ENCODE data around the gene ELK4. TPM values are rescaled to one million over a fixed set of nuclear protein-coding genes. Genes with fewer than 3 reads are reported as not detected.

The ELK4 gene
- total and polyA plus RNA-seq, 2 of the 8 experiments (the other 6 are each of a cell fraction or from before 2014, with no cell fraction given): 2.9 to 26.3 TPM

- no peak overlapping the region for H2BK20ac ChIP-seq (ENCODE audit: low read length)
- no peak overlapping the region for H2BK120ac ChIP-seq (replicated peaks; ENCODE audit: low read depth, low read length)
- 0 out of 2 replicates have a peak, but pooled peaks cover 2% of the 10 kb centered on the region for H3K23me2 ChIP-seq (ENCODE audit: low read depth, low read length)
- no peak for FAIRE-seq
- no peaks in the 10 kb centered on the region for H3K79me1 ChIP-seq (ENCODE audit: low read depth, low read length)
- H3K4ac ChIP-seq (replicated peaks; ENCODE audit: insufficient read length, low read depth, low read length): no peak overlapping the region
- no peak overlapping the region for H3K18ac ChIP-seq (ENCODE audit: extremely low read depth, low read length)
- no peak overlapping the region for H2AFZ ChIP-seq (ENCODE audit: low read length)
- no peak overlapping the region for H3K9ac ChIP-seq (replicated peaks in 1 of 4; ENCODE audit: extremely low read depth in 1 of 4, low read depth in 3 of 4, low read length in 3 of 4)
- no peaks in the 10 kb centered on the region for H4K20me1 ChIP-seq (replicated peaks in 1 of 2; ENCODE audit: control insufficient read depth in 1 of 2, insufficient read depth in 2 of 2, low read length in 2 of 2)
- peaks cover 0 to 16% (median 4%) of the 10 kb centered on the region in 4 experiments; a peak in 5 of 7 replicates for H3K4me1 ChIP-seq (replicated peaks in 1 of 4; ENCODE audit: control insufficient read depth in 3 of 4, insufficient read depth in 4 of 4, low read length in 3 of 4)
- H3K79me2 ChIP-seq (ENCODE audit: control insufficient read depth in 1 of 2, insufficient read depth in 2 of 2, low read length in 2 of 2): no peaks in the 10 kb centered on the region
- no peak overlapping the region for H3K4me2 ChIP-seq (ENCODE audit: insufficient read depth in 1 of 2, low read depth in 2 of 2, low read length in 2 of 2)
- H3K27me3 ChIP-seq (replicated peaks in 1 of 4; ENCODE audit: control insufficient read depth in 3 of 4, extremely low read depth in 1 of 4, insufficient read depth in 3 of 4, low read length in 3 of 4): peaks cover 3 to 12% (median 10%) of the 10 kb centered on the region in 4 experiments; a peak in 6 of 7 replicates
- DNase-seq (ENCODE audit: low read depth in 1 of 2, low spot score in 2 of 2): no peak
- H4K91ac ChIP-seq (replicated peaks; ENCODE audit: insufficient read length, low read length): no peak overlapping the region
- no peak overlapping the region for H4K5ac ChIP-seq (ENCODE audit: insufficient read length, low read depth, low read length)
- TF ChIP-seq CTCF (IDR thresholded peaks at IDR 0.05; ENCODE audit: control extremely low read depth in 1 of 3, insufficient read depth in 1 of 3, low read depth in 1 of 3, low read length in 3 of 3): peak; percentile 9 to 16 (median 12); a peak in 2 of 4 replicates
- TF ChIP-seq CTBP2 (IDR thresholded peaks at IDR 0.05; ENCODE audit: borderline replicate concordance, insufficient read depth, insufficient read length, low read length): no peak
- TF ChIP-seq RAD21 (IDR thresholded peaks at IDR 0.05 in 1 of 2, conservative IDR thresholded peaks at IDR 0.05 in 1 of 2; ENCODE audit: low read depth in 2 of 2, low read length in 2 of 2): peak in 1 of 2 experiments; percentile 25; a peak in 1 of 4 replicates
- no peak overlapping the region for H2BK12ac ChIP-seq (ENCODE audit: low read depth, low read length)
- no peak overlapping the region for H3K4me3 ChIP-seq (ENCODE audit: extremely low read depth in 1 of 4, insufficient read depth in 2 of 4, low read depth in 3 of 4, low read length in 4 of 4)
- no peak overlapping the region for H3K23ac ChIP-seq (ENCODE audit: insufficient read length)
- H2AK5ac ChIP-seq (ENCODE audit: low read depth, low read length): no peak overlapping the region
- CTCF ChIA-PET (ENCODE audit: partially characterized antibody): interaction anchor here (1.1 to 2.9 kb wide), 12 partner anchors 8 to 97 kb away, joined by 3 to 25 read pairs (median 4); no protein-coding TSS in a partner anchor
- no peak overlapping the region for H3K27ac ChIP-seq (ENCODE audit: low read depth, low read length)
- H3K9me3 ChIP-seq (ENCODE audit: insufficient read depth in 2 of 2, low read depth in 1 of 2, low read length in 1 of 2): no peaks in the 10 kb centered on the region
- POLR2A ChIA-PET (ENCODE audit: partially characterized antibody): interaction anchor here (0.6 kb wide), 1 partner anchor 122 kb away, joined by 3 read pairs; no protein-coding TSS in a partner anchor
- no peak overlapping the region for H2BK15ac ChIP-seq (ENCODE audit: low read length)
- 70% methylated on average over 1 of the region's 1 CpG; no CpG with 5 or more reads in 1 of the 2 experiments for WGBS, 2 experiments (ENCODE audit: extremely low coverage in 1 of 2, insufficient coverage in 1 of 2, insufficient read length in 1 of 2, insufficient replicate concordance in 2 of 2, low coverage in 1 of 2, low lambda C conversion rate in 2 of 2, missing lambda C conversion rate in 1 of 2)
- no peaks in the 10 kb centered on the region for H3K36me3 ChIP-seq (ENCODE audit: control insufficient read depth in 2 of 4, insufficient read depth in 4 of 4, low read length in 3 of 4)
- no peak overlapping the region for H2BK5ac ChIP-seq (ENCODE audit: low read depth, low read length)
- H3K14ac ChIP-seq (ENCODE audit: insufficient read length): no peak overlapping the region
- no peak overlapping the region for H4K8ac ChIP-seq (ENCODE audit: extremely low read depth, insufficient read depth, low read length)
- no peak overlapping the region for H3K56ac ChIP-seq (replicated peaks; ENCODE audit: insufficient read length, low read depth, low read length)
Observed at GRCh38 chr1:205575294-205575885, 56.4 kb downstream of the ELK4 start.
